OCI-LY7 (cell line): ENCODE results near the gene ULK3. TPM values are rescaled to one million over a fixed set of nuclear protein-coding genes. Genes with fewer than 3 reads are reported as not detected.

Source experiments
- BruUV-seq: library from RNA; stranded (reverse); fragments of 400-500 nt; replicated peaks from 2 replicates; lab custom pipeline; 2021; lab: Mats Ljungman, UMichigan
- CTCF ChIA-PET: fragments of 300-600 bp; sonication (Branson Sonifier 250); formaldehyde crosslinking; loops from one replicate; lab custom pipeline; 2022; ENCODE audit warnings: antibody characterized with exemption; ENCODE audit not compliant: unreplicated experiment; lab: Charles Lee
- POLR2A ChIA-PET: fragments of 300-600 bp; sonication (Branson Sonifier 250); formaldehyde crosslinking; loops from one replicate; lab custom pipeline; 2022; ENCODE audit warnings: antibody characterized with exemption; lab: Charles Lee
- DNase-seq: peaks from one replicate; pipeline ENCODE4 v3.0.0-alpha.2; 2015; ENCODE audit warnings: low spot score
- H2AFZ ChIP-seq: fragments of 200-600 bp; sonication (generic), shearing (Covaris generic); 2 replicates; pipeline ENCODE4 v1.6.1; 2014; ENCODE audit warnings: mild to moderate bottlenecking, antibody characterized with exemption, low read length, moderate library complexity
- H3K27ac ChIP-seq: fragments of 200-600 bp; sonication (generic); 2 replicates; pipeline ENCODE4 v1.5.1; 2014; ENCODE audit warnings: mixed run types, low read depth, mild to moderate bottlenecking, moderate library complexity, low read length, inconsistent platforms; ENCODE audit not compliant: poor library complexity, severe bottlenecking
- H3K36me3 ChIP-seq: fragments of 200-600 bp; sonication (generic); 2 replicates; pipeline ENCODE4 v1.6.1; 2014; ENCODE audit warnings: mild to moderate bottlenecking, antibody characterized with exemption, low read length, moderate library complexity, mixed read lengths; ENCODE audit not compliant: insufficient read depth
- H3K4me1 ChIP-seq: fragments of 200-600 bp; sonication (generic); 2 replicates; pipeline ENCODE4 v1.5.1; 2014; ENCODE audit warnings: mild to moderate bottlenecking, low read length; ENCODE audit not compliant: insufficient read depth, poor library complexity, severe bottlenecking
- H3K4me2 ChIP-seq: fragments of 200-600 bp; sonication (generic); 2 replicates; pipeline ENCODE4 v1.6.1; 2014; ENCODE audit warnings: mild to moderate bottlenecking, low read length
- H3K4me3 ChIP-seq: fragments of 200-600 bp; sonication (generic); 2 replicates; pipeline ENCODE4 v1.5.1; 2014; ENCODE audit warnings: mild to moderate bottlenecking, low read depth, low read length; ENCODE audit not compliant: poor library complexity, severe bottlenecking
- H3K79me2 ChIP-seq: fragments of 200-600 bp; sonication (generic); 2 replicates; pipeline ENCODE4 v1.6.1; 2016; ENCODE audit warnings: low read depth, mild to moderate bottlenecking, low read length, moderate library complexity, mixed read lengths; ENCODE audit not compliant: insufficient read depth
- H3K9me2 ChIP-seq: fragments of 200-600 bp; sonication (generic); 2 replicates; pipeline ENCODE4 v1.6.1; 2016; ENCODE audit warnings: mild to moderate bottlenecking, low read length, mixed read lengths; ENCODE audit not compliant: insufficient read depth
- H3K9me3 ChIP-seq: fragments of 200-600 bp; sonication (generic); 2 replicates; pipeline ENCODE4 v1.6.1; 2014; ENCODE audit warnings: mild to moderate bottlenecking, mixed run types, low read length, mixed read lengths
- H4K20me1 ChIP-seq: fragments of 200-600 bp; sonication (generic); 2 replicates; pipeline ENCODE4 v1.6.1; 2014; ENCODE audit warnings: mild to moderate bottlenecking, antibody characterized with exemption, low read length, moderate library complexity, mixed read lengths; ENCODE audit not compliant: insufficient read depth
- EZH2phosphoT487 ChIP-seq: fragments of 200-600 bp; sonication (generic); IDR thresholded peaks from 2 replicates; pipeline ENCODE4 v1.6.1; 2018; ENCODE audit warnings: low read depth, borderline replicate concordance, mild to moderate bottlenecking, mixed run types, antibody characterized with exemption, low read length, moderate library complexity, mixed read lengths
- intact Hi-C: fragments of 100-400 bp; cut with micrococcal nuclease; formaldehyde crosslinking; loops from one replicate; pipeline ENCODE4 v1.10.0; 2022; ENCODE audit not compliant: unreplicated experiment
- total RNA-seq, 2 experiments: library from RNA; depleted of rRNA in 1 of 2; stranded (reverse); fragments of >200 nt in 1 of 2; shearing (Covaris generic) in 1 of 2; gene quantifications; 2 replicates each; pipeline ENCODE4 v1.2.3, GENCODE V29; 2014 to 2022
- TF ChIP-seq, protein P1 (sequence below): fragments of 200-600 bp; sonication (generic); conservative IDR thresholded peaks from 2 replicates; pipeline ENCODE4 v1.5.1; 2014; ENCODE audit warnings: mild to moderate bottlenecking, antibody characterized with exemption, low read length, moderate library complexity, mixed read lengths

The ULK3 gene
- total RNA-seq, 2 experiments from 2014 or later, result 31.7 to 46.4 TPM

DNA sequence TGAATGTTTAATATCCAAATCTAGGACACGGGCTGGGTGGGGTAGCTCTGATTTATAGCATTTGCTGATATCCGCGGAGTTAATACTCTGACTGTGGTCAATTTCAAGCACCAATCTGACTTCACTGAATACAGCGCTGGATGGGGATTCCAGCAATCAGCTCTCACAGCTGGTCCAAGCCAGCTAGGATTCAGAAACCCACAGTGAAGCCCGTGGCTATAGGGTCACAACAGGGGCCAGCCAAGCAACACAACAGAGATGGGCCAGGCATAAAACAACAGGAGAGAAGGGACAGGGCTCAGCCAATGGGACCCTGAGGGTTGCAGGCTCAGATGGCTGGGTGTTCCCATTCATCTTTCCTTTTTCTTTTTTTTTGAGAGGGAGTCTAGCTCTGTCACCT, 35.7 kb downstream of the ULK3 start:
- DNase-seq, result no peak
- Histone ChIP-seq H3K4me1 (peaks cover 12% of the 10 kb centered on the region), H3K79me2 (no peaks in the 10 kb centered on the region), H3K4me3 (no peak overlapping the region), H3K27ac (no peak overlapping the region), H3K9me3 (no peaks in the 10 kb centered on the region), H3K4me2 (no peak overlapping the region), H4K20me1 (no peaks in the 10 kb centered on the region), H3K36me3 (peaks cover 35% of the 10 kb centered on the region), H2AFZ (no peak overlapping the region), H3K9me2 (no peaks in the 10 kb centered on the region)
- intact Hi-C loops, result no loop called here
- POLR2A ChIA-PET, result interaction anchor here (0.6 to 1.9 kb wide), 5 partner anchors 14 to 257 kb away, joined by 3 to 5 read pairs (median 4); no protein-coding TSS in a partner anchor
- TF ChIP-seq, protein P1, sequence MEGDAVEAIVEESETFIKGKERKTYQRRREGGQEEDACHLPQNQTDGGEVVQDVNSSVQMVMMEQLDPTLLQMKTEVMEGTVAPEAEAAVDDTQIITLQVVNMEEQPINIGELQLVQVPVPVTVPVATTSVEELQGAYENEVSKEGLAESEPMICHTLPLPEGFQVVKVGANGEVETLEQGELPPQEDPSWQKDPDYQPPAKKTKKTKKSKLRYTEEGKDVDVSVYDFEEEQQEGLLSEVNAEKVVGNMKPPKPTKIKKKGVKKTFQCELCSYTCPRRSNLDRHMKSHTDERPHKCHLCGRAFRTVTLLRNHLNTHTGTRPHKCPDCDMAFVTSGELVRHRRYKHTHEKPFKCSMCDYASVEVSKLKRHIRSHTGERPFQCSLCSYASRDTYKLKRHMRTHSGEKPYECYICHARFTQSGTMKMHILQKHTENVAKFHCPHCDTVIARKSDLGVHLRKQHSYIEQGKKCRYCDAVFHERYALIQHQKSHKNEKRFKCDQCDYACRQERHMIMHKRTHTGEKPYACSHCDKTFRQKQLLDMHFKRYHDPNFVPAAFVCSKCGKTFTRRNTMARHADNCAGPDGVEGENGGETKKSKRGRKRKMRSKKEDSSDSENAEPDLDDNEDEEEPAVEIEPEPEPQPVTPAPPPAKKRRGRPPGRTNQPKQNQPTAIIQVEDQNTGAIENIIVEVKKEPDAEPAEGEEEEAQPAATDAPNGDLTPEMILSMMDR, result no peak
- TF ChIP-seq EZH2phosphoT487, result no peak
- CTCF ChIA-PET, result no interaction called here
- BruUV-seq, result no TSS peak

DNA sequence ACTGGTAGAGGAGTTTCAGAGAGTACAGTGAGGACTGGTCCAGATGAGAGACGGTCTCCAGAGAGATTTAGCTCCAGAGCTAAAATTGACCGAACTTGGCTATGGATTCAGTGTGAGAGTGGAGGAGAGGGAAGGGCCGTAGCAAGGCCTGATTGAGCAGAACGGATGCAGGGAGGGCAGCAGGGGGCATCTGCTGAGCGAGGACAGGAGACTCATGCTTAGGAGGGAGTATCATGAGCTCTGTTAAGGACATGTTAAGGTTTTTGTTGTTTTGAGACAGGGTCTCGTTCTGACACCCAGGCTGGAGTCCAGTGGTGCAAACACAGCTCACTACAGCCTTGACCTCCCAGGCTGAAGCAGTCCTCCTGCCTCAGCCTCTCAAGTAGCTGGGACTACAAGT, 38.0 kb downstream of the ULK3 start:
- no peaks in the 10 kb centered on the region for H4K20me1 ChIP-seq

More for the DNA sequence above, 38.0 kb downstream of the ULK3 start:
- Histone ChIP-seq H3K4me3 (no peak overlapping the region), H3K4me1 (peaks cover 18% of the 10 kb centered on the region), H3K4me2 (no peak overlapping the region), H2AFZ (no peak overlapping the region), H3K9me2 (no peaks in the 10 kb centered on the region), H3K36me3 (peaks cover 59% of the 10 kb centered on the region), H3K9me3 (no peaks in the 10 kb centered on the region), H3K27ac (no peak overlapping the region), H3K79me2 (no peaks in the 10 kb centered on the region)
- no TSS peak for BruUV-seq
- ChIA-PET CTCF (no interaction called here), POLR2A (interaction anchor here (0.8 to 1.9 kb wide), 3 partner anchors 24 to 31 kb away, joined by 3 to 5 read pairs (median 3); no protein-coding TSS in a partner anchor)
- TF ChIP-seq EZH2phosphoT487, result no peak
- TF ChIP-seq, protein P1, result no peak
- intact Hi-C loops, result no loop called here
- DNase-seq, result no peak
